ENCODE results near the gene TRABD2B.

GRCh38 chr1:47911424-47911823 is 85.8 kb downstream of the TRABD2B start:
- TF ChIP-seq FOXJ3 (CRISPR knock-in tag; IDR thresholded peaks at IDR 0.05) (no peak), CTCF (IDR thresholded peaks at IDR 0.05) (no peak), MXI1 (IDR thresholded peaks at IDR 0.05; ENCODE audit: low read depth, low read length) (no peak), EP300 (IDR thresholded peaks at IDR 0.05; ENCODE audit: borderline replicate concordance in 1 of 2, low read depth in 1 of 2, low read length in 1 of 2) (no peak), POLR2AphosphoS5 (IDR thresholded peaks at IDR 0.05; ENCODE audit: low read depth, low read length) (no peak), ELF1 (IDR thresholded peaks at IDR 0.05) (no peak)

Measured in SK-N-SH (cell line).